Stomach smooth muscle (tissue), 2 donors: ENCODE data around the gene NDUFS7.

Experiments used
- H3K27ac ChIP-seq: one replicate; pipeline ENCODE4 v1.7.0; 2013; ENCODE audit warnings: mild to moderate bottlenecking, low read length, inconsistent platforms
- H3K27me3 ChIP-seq, 2 donors: one replicate each; pipeline ENCODE4 v1.7.0; 2013; ENCODE audit warnings: low read length in 2 of 2; ENCODE audit not compliant: insufficient read depth in 2 of 2, control insufficient read depth in 1 of 2
- H3K36me3 ChIP-seq, 2 donors: one replicate each; pipeline ENCODE4 v1.7.0; 2013; ENCODE audit warnings: low read length in 2 of 2; ENCODE audit not compliant: control insufficient read depth in 2 of 2, insufficient read depth in 2 of 2
- H3K4me1 ChIP-seq: one replicate; pipeline ENCODE4 v1.7.0; 2013; ENCODE audit warnings: low read length; ENCODE audit not compliant: control insufficient read depth, insufficient read depth
- H3K4me3 ChIP-seq, 2 donors: one replicate each; pipeline ENCODE4 v1.7.0; 2013; ENCODE audit warnings: low read length in 2 of 2
- H3K9ac ChIP-seq, 2 donors: one replicate each; pipeline ENCODE4 v1.7.0; 2013; ENCODE audit warnings: low read length in 2 of 2, mild to moderate bottlenecking in 1 of 2
- H3K9me3 ChIP-seq, 2 donors: one replicate each; pipeline ENCODE4 v1.7.0; 2013; ENCODE audit warnings: low read length in 2 of 2; ENCODE audit not compliant: control insufficient read depth in 2 of 2
- donor health status: healthy.
- donor health status: Pancreatic carcinoma.

The NDUFS7 gene

GRCh38 chr19:1377176-1377964, 6.3 kb upstream of the NDUFS7 start:
- Histone ChIP-seq H3K9ac (no peak overlapping the region), H3K27me3 (no peaks in the 10 kb centered on the region), H3K4me3 (no peak overlapping the region), H3K27ac (no peak overlapping the region), H3K4me1 (peaks cover 13% of the 10 kb centered on the region), H3K9me3 (no peaks in the 10 kb centered on the region), H3K36me3 (peaks cover 11 to 18% of the 10 kb centered on the region in 2 donors)

GRCh38 chr19:1377965-1378785, 5.5 kb upstream of the NDUFS7 start:
- Histone ChIP-seq H3K27ac (no peak overlapping the region), H3K9ac (no peak overlapping the region), H3K27me3 (no peaks in the 10 kb centered on the region), H3K4me1 (peaks cover 9% of the 10 kb centered on the region), H3K9me3 (no peaks in the 10 kb centered on the region), H3K4me3 (no peak overlapping the region), H3K36me3 (peaks cover 9 to 13% of the 10 kb centered on the region in 2 donors)

- Histone ChIP-seq H3K36me3 (peaks cover 7 to 8% of the 10 kb centered on the region in 2 donors), H3K27ac (no peak overlapping the region), H3K9ac (no peak overlapping the region), H3K4me3 (no peak overlapping the region), H3K9me3 (no peaks in the 10 kb centered on the region), H3K4me1 (peaks cover 4% of the 10 kb centered on the region), H3K27me3 (no peaks in the 10 kb centered on the region)
Observed at GRCh38 chr19:1379126-1379905, 4.4 kb upstream of the NDUFS7 start.

- no peak overlapping the region for H3K9ac ChIP-seq
- H3K36me3 ChIP-seq: peaks cover 7 to 8% of the 10 kb centered on the region in 2 donors
- H3K9me3 ChIP-seq: no peaks in the 10 kb centered on the region
- H3K4me1 ChIP-seq: peaks cover 10% of the 10 kb centered on the region
- H3K4me3 ChIP-seq: no peak overlapping the region
- no peaks in the 10 kb centered on the region for H3K27me3 ChIP-seq
- no peak overlapping the region for H3K27ac ChIP-seq
Observed at GRCh38 chr19:1379961-1380489, 3.7 kb upstream of the NDUFS7 start.

- H3K36me3 ChIP-seq: peaks cover 0 to 9% of the 10 kb centered on the region in 2 donors
- H3K4me1 ChIP-seq: peaks cover 18% of the 10 kb centered on the region
- no peak overlapping the region for H3K9ac ChIP-seq
- H3K27me3 ChIP-seq: no peaks in the 10 kb centered on the region
- no peak overlapping the region for H3K4me3 ChIP-seq
- no peaks in the 10 kb centered on the region for H3K9me3 ChIP-seq
- H3K27ac ChIP-seq: no peak overlapping the region
Observed at GRCh38 chr19:1382250-1382649, 1.5 kb upstream of the NDUFS7 start.

- H3K4me1 ChIP-seq: peaks cover 18% of the 10 kb centered on the region
- H3K9me3 ChIP-seq: no peaks in the 10 kb centered on the region
- peaks cover 0 to 7% of the 10 kb centered on the region in 2 donors for H3K36me3 ChIP-seq
- no peaks in the 10 kb centered on the region for H3K27me3 ChIP-seq
- peak overlapping the region; percentile 86 for H3K27ac ChIP-seq
- peak overlapping the region in 1 of 2 donors; percentile 29 for H3K4me3 ChIP-seq
- no peak overlapping the region for H3K9ac ChIP-seq
Observed at GRCh38 chr19:1383017-1383311, 743 bp upstream of the NDUFS7 start.

GRCh38 chr19:1384085-1384462, 367 bp downstream of the NDUFS7 start:
- peak overlapping the region; percentile 95 for H3K4me3 ChIP-seq
- peak overlapping the region; percentile 93 to 95 for H3K9ac ChIP-seq
- peak overlapping the region; percentile 86 for H3K27ac ChIP-seq
- no peaks in the 10 kb centered on the region for H3K27me3 ChIP-seq
- peaks cover 5 to 14% of the 10 kb centered on the region in 2 donors for H3K36me3 ChIP-seq
- H3K9me3 ChIP-seq: no peaks in the 10 kb centered on the region
- peaks cover 18% of the 10 kb centered on the region for H3K4me1 ChIP-seq

GRCh38 chr19:1384478-1385110, 887 bp downstream of the NDUFS7 start:
- Histone ChIP-seq H3K27ac (no peak overlapping the region), H3K36me3 (peaks cover 11 to 19% of the 10 kb centered on the region in 2 donors), H3K9ac (peak overlapping the region; percentile 93 to 95), H3K27me3 (no peaks in the 10 kb centered on the region), H3K4me1 (peaks cover 18% of the 10 kb centered on the region), H3K9me3 (no peaks in the 10 kb centered on the region), H3K4me3 (peak overlapping the region; percentile 95)

GRCh38 chr19:1385816-1386215, 2.1 kb downstream of the NDUFS7 start:
- Histone ChIP-seq H3K4me1 (peaks cover 18% of the 10 kb centered on the region), H3K9ac (no peak overlapping the region), H3K27ac (no peak overlapping the region), H3K36me3 (peaks cover 11 to 23% of the 10 kb centered on the region in 2 donors), H3K9me3 (no peaks in the 10 kb centered on the region), H3K4me3 (no peak overlapping the region), H3K27me3 (no peaks in the 10 kb centered on the region)
